Epithelial cell of proximal tubule (primary cell): ENCODE data around the gene TGM3. TPM values are rescaled to one million over a fixed set of nuclear protein-coding genes. Genes with fewer than 3 reads are reported as not detected.

Source experiments
- DNase-seq: peaks from one replicate; pipeline ENCODE4 v3.0.0-alpha.2; 2011; ENCODE audit warnings: low read depth
- H3K4me3 ChIP-seq: 2 replicates; pipeline ENCODE4 v1.5.1; 2011; ENCODE audit warnings: low read depth, mild to moderate bottlenecking, low read length
- CTCF ChIP-seq: conservative IDR thresholded peaks from 2 replicates; pipeline ENCODE4 v1.5.1; 2012; ENCODE audit warnings: low read depth, mild to moderate bottlenecking, low read length
- total RNA-seq: library from RNA; depleted of rRNA; stranded (reverse); fragments of >200 nt; gene quantifications from 2 replicates; pipeline ENCODE4 v1.2.3, GENCODE V29; 2015

TGM3 gene
- total RNA-seq, 1 donor from 2014 or later, result not detected

- TF ChIP-seq CTCF, result no peak
- no peak overlapping the region for H3K4me3 ChIP-seq
- no peak for DNase-seq
Measured at GRCh38 chr20:2323051-2323450, 27.2 kb downstream of the TGM3 start.

- H3K4me3 ChIP-seq, result no peak overlapping the region
- no peak for TF ChIP-seq CTCF
- DNase-seq, result no peak
Measured at GRCh38 chr20:2326046-2326445, 30.2 kb downstream of the TGM3 start.

GRCh38 chr20:2327620-2328555, 32.1 kb downstream of the TGM3 start:
- no peak for TF ChIP-seq CTCF
- DNase-seq, result no peak
- no peak overlapping the region for H3K4me3 ChIP-seq

- no peak for DNase-seq
- no peak for TF ChIP-seq CTCF
Measured at GRCh38 chr20:2329286-2329685, 33.5 kb downstream of the TGM3 start.

GRCh38 chr20:2330090-2330695, 34.4 kb downstream of the TGM3 start:
- no peak for DNase-seq
- H3K4me3 ChIP-seq, result no peak overlapping the region
- TF ChIP-seq CTCF, result no peak

More at GRCh38 chr20:2329286-2329685, 33.5 kb downstream of the TGM3 start:
- H3K4me3 ChIP-seq, result no peak overlapping the region

- no peak for DNase-seq
- TF ChIP-seq CTCF, result no peak
- no peak overlapping the region for H3K4me3 ChIP-seq
Measured at GRCh38 chr20:2331106-2331505, 35.3 kb downstream of the TGM3 start.
